ENCODE measurements around the gene SMYD5. TPM values are rescaled to one million over a fixed set of nuclear protein-coding genes. Genes with fewer than 3 reads are reported as not detected.

SMYD5 gene
- total and polyA plus RNA-seq, 9 of the 15 experiments (the other 6 are each of a cell fraction or from before 2014, with no cell fraction given): 11.4 to 56.8 (median 32.0) TPM

GRCh38 chr2:73228631-73229030 is 14.6 kb downstream of the SMYD5 start:
- in situ Hi-C loops (cut with MboI): no loop called here
- CTCF ChIA-PET (ENCODE audit: low intra/inter-chr PET ratio): no interaction called here
- TF ChIP-seq BRF1 (IDR thresholded peaks at IDR 0.05; ENCODE audit: borderline replicate concordance, extremely low read depth, insufficient read length) (no peak), CREB1 (IDR thresholded peaks at IDR 0.05) (no peak), CREB1 (CRISPR knock-in tag; IDR thresholded peaks at IDR 0.05) (no peak), ZKSCAN8 (CRISPR knock-in tag; IDR thresholded peaks at IDR 0.05) (no peak), ZNF282 (CRISPR knock-in tag; IDR thresholded peaks at IDR 0.05) (no peak), NFATC3 (IDR thresholded peaks at IDR 0.05) (no peak), ID3 (CRISPR knock-in tag; IDR thresholded peaks at IDR 0.05) (no peak), ID3 (tag; IDR thresholded peaks at IDR 0.05) (no peak), ZNF280A (IDR thresholded peaks at IDR 0.05; ENCODE audit: low read depth, partially characterized antibody) (no peak), ZNF263 (CRISPR knock-in tag; IDR thresholded peaks at IDR 0.05; ENCODE audit: borderline replicate concordance) (no peak), ZNF232 (CRISPR knock-in tag; IDR thresholded peaks at IDR 0.05) (no peak), RFX5 (IDR thresholded peaks at IDR 0.05; ENCODE audit: low read depth, low read length) (no peak), PHF21A (IDR thresholded peaks at IDR 0.05; ENCODE audit: borderline replicate concordance, low read depth) (no peak), ZFP1 (CRISPR knock-in tag; IDR thresholded peaks at IDR 0.05) (no peak), TOE1 (IDR thresholded peaks at IDR 0.05; ENCODE audit: borderline replicate concordance) (no peak), TOE1 (CRISPR knock-in tag; IDR thresholded peaks at IDR 0.05; ENCODE audit: borderline replicate concordance, low read depth) (no peak)
- TF ChIP-seq, protein P1, sequence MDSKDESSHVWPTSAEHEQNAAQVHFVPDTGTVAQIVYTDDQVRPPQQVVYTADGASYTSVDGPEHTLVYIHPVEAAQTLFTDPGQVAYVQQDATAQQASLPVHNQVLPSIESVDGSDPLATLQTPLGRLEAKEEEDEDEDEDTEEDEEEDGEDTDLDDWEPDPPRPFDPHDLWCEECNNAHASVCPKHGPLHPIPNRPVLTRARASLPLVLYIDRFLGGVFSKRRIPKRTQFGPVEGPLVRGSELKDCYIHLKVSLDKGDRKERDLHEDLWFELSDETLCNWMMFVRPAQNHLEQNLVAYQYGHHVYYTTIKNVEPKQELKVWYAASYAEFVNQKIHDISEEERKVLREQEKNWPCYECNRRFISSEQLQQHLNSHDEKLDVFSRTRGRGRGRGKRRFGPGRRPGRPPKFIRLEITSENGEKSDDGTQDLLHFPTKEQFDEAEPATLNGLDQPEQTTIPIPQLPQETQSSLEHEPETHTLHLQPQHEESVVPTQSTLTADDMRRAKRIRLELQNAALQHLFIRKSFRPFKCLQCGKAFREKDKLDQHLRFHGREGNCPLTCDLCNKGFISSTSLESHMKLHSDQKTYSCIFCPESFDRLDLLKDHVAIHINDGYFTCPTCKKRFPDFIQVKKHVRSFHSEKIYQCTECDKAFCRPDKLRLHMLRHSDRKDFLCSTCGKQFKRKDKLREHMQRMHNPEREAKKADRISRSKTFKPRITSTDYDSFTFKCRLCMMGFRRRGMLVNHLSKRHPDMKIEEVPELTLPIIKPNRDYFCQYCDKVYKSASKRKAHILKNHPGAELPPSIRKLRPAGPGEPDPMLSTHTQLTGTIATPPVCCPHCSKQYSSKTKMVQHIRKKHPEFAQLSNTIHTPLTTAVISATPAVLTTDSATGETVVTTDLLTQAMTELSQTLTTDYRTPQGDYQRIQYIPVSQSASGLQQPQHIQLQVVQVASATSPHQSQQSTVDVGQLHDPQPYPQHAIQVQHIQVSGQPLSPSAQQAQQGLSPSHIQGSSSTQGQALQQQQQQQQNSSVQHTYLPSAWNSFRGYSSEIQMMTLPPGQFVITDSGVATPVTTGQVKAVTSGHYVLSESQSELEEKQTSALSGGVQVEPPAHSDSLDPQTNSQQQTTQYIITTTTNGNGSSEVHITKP (IDR thresholded peaks at IDR 0.05; ENCODE audit: partially characterized antibody): no peak

More at GRCh38 chr2:73228631-73229030, 14.6 kb downstream of the SMYD5 start:
- Histone ChIP-seq H3K4me3 (no peak overlapping the region), H3K9me3 (replicated peaks; ENCODE audit: control insufficient read depth, insufficient read depth, low read depth, low read length) (no peaks in the 10 kb centered on the region), H3K79me2 (ENCODE audit: control insufficient read depth, insufficient read depth, low read length) (peaks cover 11% of the 10 kb centered on the region), H3K27me3 (ENCODE audit: control insufficient read depth in 2 of 2, insufficient read depth in 2 of 2, low read length in 2 of 2) (no peaks in the 10 kb centered on the region), H3K9ac (ENCODE audit: insufficient read depth in 1 of 2, low read depth in 2 of 2, low read length in 2 of 2) (no peak overlapping the region), H2AFZ (ENCODE audit: low read depth, low read length) (no peak overlapping the region), H3K36me3 (ENCODE audit: control insufficient read depth, insufficient read depth, low read length) (peaks cover 60% of the 10 kb centered on the region), H3K4me1 (replicated peaks in 1 of 2; ENCODE audit: control insufficient read depth in 2 of 2, insufficient read depth in 2 of 2, low read length in 2 of 2) (peaks cover 0 to 22% of the 10 kb centered on the region in 2 experiments; a peak in 3 of 5 replicates), H3K27ac (ENCODE audit: extremely low read depth, low read depth, low read length) (no peak overlapping the region), H3K9me1 (ENCODE audit: control insufficient read depth, insufficient read depth, low read length) (no peaks in the 10 kb centered on the region), H4K20me1 (replicated peaks; ENCODE audit: control insufficient read depth, insufficient read depth, low read length) (0 out of 2 replicates have a peak, but pooled peaks cover 3% of the 10 kb centered on the region), H3K4me2 (ENCODE audit: insufficient read depth, low read length) (no peak overlapping the region)
- intact Hi-C loops (cut with micrococcal nuclease): no loop called here
- POLR2A ChIA-PET: interaction anchor here (0.7 to 4.8 kb wide), 6 partner anchors 8 to 16 kb away, joined by 3 to 25 read pairs (median 4); partner anchors contain the start of gene SMYD5
- DNase-seq (ENCODE audit: extremely low read depth in 1 of 4, low spot score in 3 of 4) (no peak), FAIRE-seq (no peak), ATAC-seq (no peak)
- no TSS peak for BruUV-seq (replicated peaks)
- 84% methylated on average over 14 of the region's 14 CpGs for WGBS (ENCODE audit: insufficient coverage, low coverage, missing lambda C conversion rate)

Measured in K562 (cell line).